HepG2 (cell line): ENCODE results near the gene DPH3. TPM values are rescaled to one million over a fixed set of nuclear protein-coding genes. Genes with fewer than 3 reads are reported as not detected.

Source experiments
- CBX5 ChIP-seq: sonication (generic); formaldehyde crosslinking; IDR thresholded peaks from 2 replicates; pipeline ENCODE4 v1.4.0; 2020; ENCODE audit warnings: missing genetic modification reagents, borderline replicate concordance
- CERS6 ChIP-seq: sonication (generic); formaldehyde crosslinking; IDR thresholded peaks from 2 replicates; pipeline ENCODE4 v1.5.0; 2020; ENCODE audit warnings: missing genetic modification reagents
- CHCHD3 ChIP-seq: sonication (generic); formaldehyde crosslinking; IDR thresholded peaks from 2 replicates; pipeline ENCODE4 v1.8.0; 2022; ENCODE audit warnings: mild to moderate bottlenecking, missing genetic modification reagents, moderate library complexity
- EHMT2 ChIP-seq: fragments of 200-600 bp; sonication (generic); IDR thresholded peaks from 2 replicates; pipeline ENCODE4 v1.7.0; 2017; ENCODE audit warnings: antibody characterized with exemption, low read depth, low read length, borderline replicate concordance
- FOXA3 ChIP-seq: IDR thresholded peaks from 2 replicates; pipeline ENCODE4 v1.6.1; 2016; ENCODE audit warnings: missing genetic modification reagents, missing compliant biosample characterization
- GATA4 ChIP-seq: sonication (generic); IDR thresholded peaks from 2 replicates; pipeline ENCODE4 v1.6.1; 2016; ENCODE audit warnings: antibody characterized with exemption, low read depth, borderline replicate concordance
- HBP1 ChIP-seq: IDR thresholded peaks from 2 replicates; pipeline ENCODE4 v1.6.1; 2016; ENCODE audit warnings: low read depth, control low read depth
- MEIS1 ChIP-seq: sonication (generic); formaldehyde crosslinking; IDR thresholded peaks from 2 replicates; pipeline ENCODE4 v1.9.0; 2021; ENCODE audit warnings: mild to moderate bottlenecking, missing genetic modification reagents, moderate library complexity, borderline replicate concordance
- THAP8 ChIP-seq: sonication (generic); formaldehyde crosslinking; IDR thresholded peaks from 2 replicates; pipeline ENCODE4 v1.5.1; 2020; ENCODE audit warnings: missing genetic modification reagents, mild to moderate bottlenecking, borderline replicate concordance
- THAP9 ChIP-seq: sonication (generic); formaldehyde crosslinking; IDR thresholded peaks from 2 replicates; pipeline ENCODE4; 2020; ENCODE audit warnings: missing genetic modification reagents, mild to moderate bottlenecking, borderline replicate concordance
- ZBTB46 ChIP-seq: sonication (generic); formaldehyde crosslinking; IDR thresholded peaks from 2 replicates; pipeline ENCODE4 v1.4.0; 2020; ENCODE audit warnings: mild to moderate bottlenecking, missing genetic modification reagents, borderline replicate concordance
- ZFP36 ChIP-seq: fragments of 150-350 bp; IDR thresholded peaks from 2 replicates; pipeline ENCODE4 v1.6.1; 2018; ENCODE audit warnings: borderline replicate concordance, low read length, low read depth; ENCODE audit not compliant: partially characterized antibody
- ZNF337 ChIP-seq: sonication (generic); formaldehyde crosslinking; IDR thresholded peaks from 2 replicates; pipeline ENCODE4 v1.5.1; 2020; ENCODE audit warnings: missing genetic modification reagents, low read depth, mild to moderate bottlenecking, borderline replicate concordance
- ZNF670 ChIP-seq: sonication (generic); formaldehyde crosslinking; IDR thresholded peaks from 2 replicates; pipeline ENCODE4 v1.8.0; 2022; ENCODE audit warnings: mild to moderate bottlenecking, missing genetic modification reagents, borderline replicate concordance
- ZNF747 ChIP-seq: sonication (generic); formaldehyde crosslinking; IDR thresholded peaks from 2 replicates; pipeline ENCODE4 v1.8.1; 2023; ENCODE audit warnings: missing genetic modification reagents, mild to moderate bottlenecking, borderline replicate concordance
- polyA plus RNA-seq, 8 experiments: library from polyadenylated mRNA; depleted of rRNA in 3 of 8; stranded (reverse) in 7 of 8; unstranded in 1 of 8; fragments of >200 nt; fragmentation: Illumina TruSeq in 4 of 8; extraction: Trizol in 4 of 8; gene quantifications; 2 replicates each; pipeline versions ENCODE4 v1.2.1 to v1.2.3, GENCODE V29; 2011 to 2016; ENCODE audit warnings: low read depth in 4 of 8, missing spikeins in 1 of 8, mixed read lengths in 1 of 8; ENCODE audit not compliant: insufficient read depth in 1 of 8
- total RNA-seq, 5 experiments: library from RNA; depleted of rRNA; stranded (reverse); fragments of >200 nt; fragmentation: Illumina TruSeq; extraction: Trizol; gene quantifications; 2 replicates each; pipeline ENCODE4 v1.2.3, GENCODE V29; 2016; ENCODE audit warnings: low read depth in 1 of 5
- TF ChIP-seq, protein P1 (sequence below): sonication (generic); formaldehyde crosslinking; IDR thresholded peaks from 2 replicates; pipeline ENCODE4 v1.5.1; 2020; ENCODE audit warnings: missing genetic modification reagents, mild to moderate bottlenecking, borderline replicate concordance

DPH3 gene
- total and polyA plus RNA-seq, 2 of the 13 experiments (the other 11 are each of a cell fraction or from before 2014, with no cell fraction given) = 18.3 to 21.6 TPM

DNA sequence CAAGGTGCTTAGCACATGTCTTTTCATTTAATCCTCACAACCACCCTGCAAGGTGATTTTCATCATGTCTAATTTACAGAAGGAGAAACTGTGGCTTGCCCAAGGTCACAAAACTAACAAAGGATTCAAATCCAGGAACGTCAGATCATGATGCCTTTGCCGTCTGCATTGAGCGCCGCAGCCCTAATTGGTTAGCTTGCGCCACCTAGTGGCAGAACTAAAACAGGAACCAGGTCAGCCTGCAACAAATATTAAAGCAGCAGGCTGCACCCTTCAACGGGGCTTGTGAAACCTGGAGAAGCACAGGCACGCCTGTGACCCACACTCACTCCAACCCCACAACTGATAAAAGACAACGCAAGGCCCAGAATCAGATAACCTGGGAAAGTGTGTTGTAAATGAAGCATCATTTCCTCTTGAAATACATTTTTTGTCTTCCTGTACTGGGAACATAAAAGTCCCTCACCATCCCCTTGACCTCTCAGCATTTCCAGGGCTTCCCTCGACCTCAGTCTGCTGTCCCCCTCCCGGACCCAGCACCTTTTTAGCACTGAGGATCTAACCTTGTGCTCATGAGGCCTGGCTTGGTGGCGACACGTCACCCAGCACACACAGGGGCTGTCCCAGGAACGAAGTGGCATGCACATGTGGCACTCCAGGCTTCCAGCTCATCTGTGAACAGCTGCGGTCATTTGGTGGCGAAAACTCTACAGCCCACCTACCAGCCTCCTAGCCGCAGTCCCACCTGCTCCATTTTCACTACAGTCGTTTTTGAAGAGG is 17.3 kb downstream of the DPH3 start (continued):
- TF ChIP-seq THAP9 = 0 out of 2 replicates have a peak, but pooled peaks have one; percentile 56
- no peak for TF ChIP-seq ZNF670 (CRISPR knock-in tag)
- TF ChIP-seq ZBTB46 (CRISPR knock-in tag) = no peak
- TF ChIP-seq, protein P1, sequence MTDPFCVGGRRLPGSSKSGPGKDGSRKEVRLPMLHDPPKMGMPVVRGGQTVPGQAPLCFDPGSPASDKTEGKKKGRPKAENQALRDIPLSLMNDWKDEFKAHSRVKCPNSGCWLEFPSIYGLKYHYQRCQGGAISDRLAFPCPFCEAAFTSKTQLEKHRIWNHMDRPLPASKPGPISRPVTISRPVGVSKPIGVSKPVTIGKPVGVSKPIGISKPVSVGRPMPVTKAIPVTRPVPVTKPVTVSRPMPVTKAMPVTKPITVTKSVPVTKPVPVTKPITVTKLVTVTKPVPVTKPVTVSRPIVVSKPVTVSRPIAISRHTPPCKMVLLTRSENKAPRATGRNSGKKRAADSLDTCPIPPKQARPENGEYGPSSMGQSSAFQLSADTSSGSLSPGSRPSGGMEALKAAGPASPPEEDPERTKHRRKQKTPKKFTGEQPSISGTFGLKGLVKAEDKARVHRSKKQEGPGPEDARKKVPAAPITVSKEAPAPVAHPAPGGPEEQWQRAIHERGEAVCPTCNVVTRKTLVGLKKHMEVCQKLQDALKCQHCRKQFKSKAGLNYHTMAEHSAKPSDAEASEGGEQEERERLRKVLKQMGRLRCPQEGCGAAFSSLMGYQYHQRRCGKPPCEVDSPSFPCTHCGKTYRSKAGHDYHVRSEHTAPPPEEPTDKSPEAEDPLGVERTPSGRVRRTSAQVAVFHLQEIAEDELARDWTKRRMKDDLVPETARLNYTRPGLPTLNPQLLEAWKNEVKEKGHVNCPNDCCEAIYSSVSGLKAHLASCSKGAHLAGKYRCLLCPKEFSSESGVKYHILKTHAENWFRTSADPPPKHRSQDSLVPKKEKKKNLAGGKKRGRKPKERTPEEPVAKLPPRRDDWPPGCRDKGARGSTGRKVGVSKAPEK (CRISPR knock-in tag) = no peak
- no peak for TF ChIP-seq EHMT2
- TF ChIP-seq THAP8 (CRISPR knock-in tag) = no peak
- no peak for TF ChIP-seq MEIS1 (CRISPR knock-in tag)
- no peak for TF ChIP-seq CHCHD3 (CRISPR knock-in tag)
- no peak for TF ChIP-seq ZFP36
- no peak for TF ChIP-seq ZNF747 (CRISPR knock-in tag)
- peak; percentile 48; the same call in 1 of the 2 replicates for TF ChIP-seq CBX5 (CRISPR knock-in tag)
- TF ChIP-seq GATA4 = no peak
- TF ChIP-seq CERS6 (CRISPR knock-in tag) = no peak
- no peak for TF ChIP-seq FOXA3
- no peak for TF ChIP-seq ZNF337 (CRISPR knock-in tag)
- no peak for TF ChIP-seq HBP1 (CRISPR knock-in tag)
